HEK293T (cell line): ENCODE results near the gene YIF1A.

ENCODE experiments used
- CTCF ChIA-PET: fragments of 350-600 bp; formaldehyde crosslinking; extraction: SDS; loops from one replicate; lab custom pipeline; 2021; ENCODE audit warnings: antibody characterized with exemption, inconsistent platforms; lab: Yijun Ruan, JAX
- POLR2A ChIA-PET: fragments of 350-600 bp; formaldehyde crosslinking; extraction: SDS; loops from one replicate; lab custom pipeline; 2020; ENCODE audit warnings: antibody characterized with exemption, inconsistent platforms; lab: Yijun Ruan, JAX
- DNase-seq: peaks from one replicate; pipeline ENCODE4 v3.0.0; 2012; ENCODE audit warnings: mixed read lengths; ENCODE audit errors: extremely low spot score
- ARNT ChIP-seq: fragments of 450-650 bp; IDR thresholded peaks from 2 replicates; pipeline ENCODE4 v1.6.1; 2017; ENCODE audit warnings: mild to moderate bottlenecking
- BHLHE40 ChIP-seq: fragments of 450-650 bp; IDR thresholded peaks from 2 replicates; pipeline ENCODE4 v1.6.1; 2016; ENCODE audit warnings: mild to moderate bottlenecking, moderate library complexity, borderline replicate concordance
- CTBP1 ChIP-seq: fragments of 450-650 bp; IDR thresholded peaks from 2 replicates; pipeline ENCODE4 v1.6.1; 2016; ENCODE audit warnings: borderline replicate concordance
- ELF4 ChIP-seq: fragments of 450-650 bp; IDR thresholded peaks from 2 replicates; pipeline ENCODE4 v1.6.1; 2017; ENCODE audit warnings: antibody characterized with exemption
- FOXA1 ChIP-seq: fragments of 450-650 bp; IDR thresholded peaks from 2 replicates; pipeline ENCODE4 v1.6.1; 2016; ENCODE audit warnings: mild to moderate bottlenecking
- FOXK2 ChIP-seq: fragments of 450-650 bp; IDR thresholded peaks from 2 replicates; pipeline ENCODE4 v1.6.1; 2016; ENCODE audit warnings: mild to moderate bottlenecking
- FOXM1 ChIP-seq: fragments of 450-650 bp; IDR thresholded peaks from 2 replicates; pipeline ENCODE4 v1.6.1; 2017; ENCODE audit warnings: mild to moderate bottlenecking, borderline replicate concordance
- HDGF ChIP-seq: fragments of 450-650 bp; IDR thresholded peaks from 2 replicates; pipeline ENCODE4 v1.6.1; 2017; ENCODE audit warnings: antibody characterized with exemption, borderline replicate concordance
- L3MBTL2 ChIP-seq: fragments of 450-650 bp; conservative IDR thresholded peaks from 2 replicates; pipeline ENCODE4 v1.6.1; 2016; ENCODE audit warnings: mild to moderate bottlenecking
- LEF1 ChIP-seq: fragments of 450-650 bp; IDR thresholded peaks from 2 replicates; pipeline ENCODE4 v1.6.1; 2017; ENCODE audit warnings: mild to moderate bottlenecking, borderline replicate concordance
- NFRKB ChIP-seq: fragments of 450-650 bp; IDR thresholded peaks from 2 replicates; pipeline ENCODE4 v1.6.1; 2016; ENCODE audit warnings: mild to moderate bottlenecking, moderate library complexity
- SP1 ChIP-seq: fragments of 450-650 bp; IDR thresholded peaks from 2 replicates; pipeline ENCODE4 v1.6.1; 2017
- SUZ12 ChIP-seq: fragments of 450-650 bp; IDR thresholded peaks from 2 replicates; pipeline ENCODE4 v1.6.1; 2016; ENCODE audit warnings: mild to moderate bottlenecking
- TARDBP ChIP-seq: fragments of 450-650 bp; IDR thresholded peaks from 2 replicates; pipeline ENCODE4 v1.6.1; 2016
- ZNF384 ChIP-seq: fragments of 450-650 bp; IDR thresholded peaks from 2 replicates; pipeline ENCODE4 v1.6.1; 2016
- TF ChIP-seq, protein P1 (sequence below): fragments of 450-650 bp; IDR thresholded peaks from 2 replicates; pipeline ENCODE4 v1.6.1; 2016

The YIF1A gene

DNA sequence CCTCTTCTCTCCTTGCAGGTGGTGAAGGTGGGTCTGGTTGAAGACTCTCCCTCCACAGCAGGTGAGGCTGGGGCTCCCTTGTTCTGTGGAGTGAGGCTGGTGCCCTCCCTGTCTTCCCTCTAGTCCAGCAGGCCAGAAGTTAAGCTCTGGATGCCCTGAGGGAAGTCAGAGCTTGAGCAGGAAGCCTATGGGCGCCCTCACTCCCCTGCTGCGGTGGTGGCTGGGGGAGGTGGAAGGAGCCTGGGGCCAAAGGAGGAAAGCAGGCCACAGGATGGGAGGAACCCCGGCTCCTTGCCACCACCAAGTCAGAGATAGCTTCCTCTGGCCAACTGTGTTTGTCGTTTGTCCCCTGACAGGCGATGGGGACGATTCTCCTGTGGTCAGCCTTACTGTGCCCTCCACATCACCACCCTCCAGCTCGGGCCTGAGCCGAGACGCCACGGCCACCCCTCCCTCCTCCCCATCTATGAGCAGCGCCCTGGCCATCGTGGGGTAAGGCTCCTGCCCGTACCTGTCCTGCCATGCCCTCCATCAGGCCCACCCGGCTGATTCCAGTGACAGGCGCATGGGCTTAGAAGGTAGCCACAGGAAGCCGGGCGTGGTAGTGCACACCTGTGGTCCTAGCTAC, 50.0 kb downstream of the YIF1A start:
- CTCF ChIA-PET = no interaction called here
- no peak for DNase-seq
- TF ChIP-seq ZNF384 (no peak), ARNT (no peak), L3MBTL2 (no peak), CTBP1 (no peak), SUZ12 (no peak), FOXM1 (no peak), FOXA1 (no peak)
- POLR2A ChIA-PET = no interaction called here

DNA sequence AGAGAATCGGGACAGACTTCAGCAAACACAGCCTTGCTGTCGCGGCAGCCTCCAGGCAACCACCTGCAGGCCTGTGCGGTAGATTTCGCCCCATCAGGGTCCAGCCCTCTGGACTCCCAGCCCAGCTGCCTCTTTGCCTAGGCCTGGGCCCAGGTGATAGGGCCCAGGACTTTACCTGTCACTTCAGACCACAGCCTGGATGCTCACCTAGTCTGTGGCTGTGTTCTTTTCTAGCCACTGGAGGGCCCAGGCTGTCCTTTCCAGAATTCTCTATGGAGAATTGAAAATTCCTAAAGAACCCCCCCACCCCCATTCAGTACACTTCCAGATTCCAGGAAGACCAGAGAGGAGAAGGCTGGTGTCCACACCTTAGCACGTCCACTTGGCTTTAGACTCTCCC, 51.1 kb downstream of the YIF1A start:
- ChIA-PET POLR2A (no interaction called here), CTCF (interaction anchor here (2.3 kb wide), 1 partner anchor 15 kb away, joined by 7 read pairs; no protein-coding TSS in a partner anchor)
- DNase-seq = no peak
- TF ChIP-seq SUZ12 (no peak), SP1 (no peak)

DNA sequence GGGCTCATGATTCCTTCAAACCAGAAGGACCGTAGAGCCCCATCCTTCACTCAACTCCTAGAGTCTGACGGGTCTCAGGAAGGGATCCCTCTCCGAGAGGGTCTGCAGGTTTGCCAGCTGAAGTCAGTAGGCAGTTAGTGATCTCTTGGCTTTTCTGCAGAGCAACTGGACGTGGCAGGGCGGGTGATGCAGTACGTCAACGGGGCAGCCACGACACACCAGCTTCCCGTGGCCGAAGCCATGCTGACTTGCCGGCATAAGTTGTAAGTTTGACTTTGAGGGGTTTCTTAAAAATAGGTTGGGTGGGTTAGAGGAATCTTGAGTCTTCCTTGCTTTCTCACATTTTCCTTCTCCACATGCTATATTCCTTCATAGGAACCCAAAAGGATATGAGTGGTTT, 53.8 kb downstream of the YIF1A start:
- DNase-seq = no peak
- CTCF ChIA-PET = no interaction called here
- TF ChIP-seq SP1 (no peak), SUZ12 (no peak), FOXM1 (no peak), BHLHE40 (no peak), L3MBTL2 (no peak), FOXA1 (no peak), LEF1 (no peak), ELF4 (no peak), HDGF (no peak), ZNF384 (no peak), TARDBP (no peak), NFRKB (no peak), ARNT (no peak), FOXK2 (no peak), CTBP1 (no peak)
- TF ChIP-seq, protein P1, sequence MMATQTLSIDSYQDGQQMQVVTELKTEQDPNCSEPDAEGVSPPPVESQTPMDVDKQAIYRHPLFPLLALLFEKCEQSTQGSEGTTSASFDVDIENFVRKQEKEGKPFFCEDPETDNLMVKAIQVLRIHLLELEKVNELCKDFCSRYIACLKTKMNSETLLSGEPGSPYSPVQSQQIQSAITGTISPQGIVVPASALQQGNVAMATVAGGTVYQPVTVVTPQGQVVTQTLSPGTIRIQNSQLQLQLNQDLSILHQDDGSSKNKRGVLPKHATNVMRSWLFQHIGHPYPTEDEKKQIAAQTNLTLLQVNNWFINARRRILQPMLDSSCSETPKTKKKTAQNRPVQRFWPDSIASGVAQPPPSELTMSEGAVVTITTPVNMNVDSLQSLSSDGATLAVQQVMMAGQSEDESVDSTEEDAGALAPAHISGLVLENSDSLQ = no peak
- POLR2A ChIA-PET = no interaction called here
